HG03039 (cell line): ENCODE results near the gene ITPR3.

Experiments used
- ATAC-seq: cut with Tn5 transposase; IDR thresholded peaks from one replicate; pipeline ENCODE4 v1.9.1; 2021; ENCODE audit warnings: mild to moderate bottlenecking, moderate library complexity; ENCODE audit not compliant: unreplicated experiment

Gene ITPR3

DNA sequence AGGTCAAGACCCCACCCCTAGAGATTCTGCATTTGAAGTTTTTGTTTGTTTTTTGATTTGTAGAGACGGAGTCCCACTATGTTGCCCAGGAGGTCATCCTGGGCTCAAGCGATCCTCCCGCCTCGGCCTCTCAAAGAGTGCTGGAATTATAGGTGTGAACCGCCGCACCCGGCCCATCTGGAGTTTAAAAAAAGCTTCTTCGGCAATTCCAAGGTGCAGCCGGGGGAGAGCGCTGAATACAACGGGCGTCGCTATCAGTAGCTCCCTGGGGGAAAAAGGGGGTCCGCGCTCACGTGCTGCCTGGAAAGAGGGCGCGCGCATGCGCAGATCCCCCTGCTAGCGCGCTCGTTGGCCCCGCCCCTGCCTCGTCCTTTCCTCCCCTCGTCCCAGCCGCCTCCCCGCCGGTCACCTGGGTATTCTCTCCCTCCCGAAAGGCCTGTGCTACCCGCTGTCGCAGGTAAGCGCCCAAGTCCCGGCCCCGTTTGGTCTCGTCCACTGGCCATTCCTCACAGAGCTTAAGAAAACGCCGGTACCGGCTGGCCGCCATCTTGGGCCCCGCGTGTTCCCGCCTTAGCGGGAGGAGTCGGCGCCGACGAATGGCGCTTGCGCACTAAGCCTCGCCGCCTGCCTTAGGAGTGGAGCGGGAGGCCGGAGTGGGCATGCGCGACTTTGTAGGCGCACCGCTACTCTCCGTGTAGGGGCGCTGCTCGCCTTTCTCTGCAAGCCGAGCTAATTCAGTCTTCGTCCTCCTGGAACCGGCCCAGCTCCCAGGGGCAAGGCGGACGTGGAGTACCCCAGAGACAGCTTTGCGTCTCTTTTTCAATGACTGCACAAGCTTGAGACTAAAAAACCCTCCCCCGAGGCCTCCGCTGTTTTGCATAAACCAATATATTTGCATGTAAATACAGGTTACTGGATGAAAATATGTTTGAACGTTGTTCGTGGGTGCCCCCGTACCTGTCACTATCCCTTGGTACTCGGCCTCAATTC, 90.3 kb downstream of the ITPR3 start, which contains the start of gene UQCC2:
TSS of gene UQCC2 (minus strand) at position 561 of the 990 bp plus-strand sequence. CDS start at position 547, 14 bp downstream.
- ATAC-seq: peak; percentile 88

GRCh38 chr6:33712914-33713313, 91.8 kb downstream of the ITPR3 start:
- ATAC-seq: no peak

DNA sequence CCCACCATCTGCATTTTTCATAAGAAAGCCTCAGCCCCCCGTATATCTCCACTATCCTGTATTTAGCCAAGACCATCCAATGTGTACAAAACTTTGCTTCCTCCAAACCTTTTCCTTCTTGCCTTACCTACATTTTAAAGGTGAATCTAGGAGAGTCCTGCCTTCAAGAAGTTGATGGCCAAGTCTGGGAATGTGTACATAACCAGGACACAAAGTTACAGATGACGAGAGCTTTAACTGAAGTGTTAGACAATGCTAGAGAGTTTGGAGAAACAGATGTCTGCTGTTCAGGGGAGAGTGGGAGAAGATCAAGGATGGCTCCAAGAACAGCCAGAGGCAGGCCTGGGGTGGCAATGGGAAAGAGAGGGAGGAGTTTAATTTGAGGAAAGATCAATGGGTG, 92.7 kb downstream of the ITPR3 start:
- ATAC-seq: no peak

DNA sequence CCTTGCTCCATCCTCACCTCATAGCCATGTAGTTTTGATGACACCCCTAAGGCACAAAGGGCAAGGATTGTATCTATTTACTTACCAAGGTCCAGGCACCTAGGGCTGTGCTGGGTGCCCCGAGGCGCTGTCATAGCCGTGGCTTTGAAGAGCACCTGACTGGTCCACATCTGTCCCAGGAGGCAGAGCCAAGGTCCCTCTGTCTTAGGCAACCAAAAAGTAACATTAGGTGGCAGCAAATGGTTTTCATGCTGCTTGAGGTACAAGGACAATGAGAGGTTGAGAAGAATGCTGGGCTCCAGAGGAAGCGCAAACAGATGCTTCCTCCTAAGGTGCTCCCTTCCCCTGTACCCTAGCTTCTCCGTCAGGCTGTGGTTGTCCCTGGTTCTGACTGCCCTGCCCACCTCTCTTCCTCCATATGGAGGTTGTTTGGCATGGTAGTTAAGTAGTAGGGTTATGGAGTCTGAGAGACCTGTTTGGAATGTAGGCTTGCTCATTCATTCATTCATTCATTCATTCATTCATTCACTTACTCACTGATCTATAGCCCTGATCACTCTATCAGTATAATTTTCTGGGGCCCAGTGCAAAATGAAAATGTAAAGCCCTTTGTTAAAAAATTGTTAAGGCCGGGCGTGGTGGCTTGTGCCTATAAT, 93.4 kb downstream of the ITPR3 start:
- ATAC-seq: no peak

DNA sequence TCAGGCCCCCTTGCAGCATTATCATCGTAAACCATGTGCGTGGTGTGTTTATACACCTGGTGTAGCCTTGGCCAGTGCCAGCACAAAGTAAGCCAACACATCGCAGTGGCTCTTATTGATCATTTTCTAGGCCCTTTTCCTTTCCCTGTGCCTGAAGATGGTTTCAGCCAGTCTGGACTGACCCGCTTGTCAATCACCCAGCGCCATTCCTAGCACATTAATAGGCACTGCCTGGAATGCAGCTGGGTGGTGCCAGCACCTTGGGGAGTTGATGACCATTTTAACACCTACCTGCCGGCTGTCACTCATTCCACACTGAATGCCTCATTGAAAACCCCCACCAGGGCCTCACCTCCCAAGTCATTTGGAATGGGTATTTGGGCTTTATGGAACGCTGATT, 95.3 kb downstream of the ITPR3 start:
- ATAC-seq: no peak

DNA sequence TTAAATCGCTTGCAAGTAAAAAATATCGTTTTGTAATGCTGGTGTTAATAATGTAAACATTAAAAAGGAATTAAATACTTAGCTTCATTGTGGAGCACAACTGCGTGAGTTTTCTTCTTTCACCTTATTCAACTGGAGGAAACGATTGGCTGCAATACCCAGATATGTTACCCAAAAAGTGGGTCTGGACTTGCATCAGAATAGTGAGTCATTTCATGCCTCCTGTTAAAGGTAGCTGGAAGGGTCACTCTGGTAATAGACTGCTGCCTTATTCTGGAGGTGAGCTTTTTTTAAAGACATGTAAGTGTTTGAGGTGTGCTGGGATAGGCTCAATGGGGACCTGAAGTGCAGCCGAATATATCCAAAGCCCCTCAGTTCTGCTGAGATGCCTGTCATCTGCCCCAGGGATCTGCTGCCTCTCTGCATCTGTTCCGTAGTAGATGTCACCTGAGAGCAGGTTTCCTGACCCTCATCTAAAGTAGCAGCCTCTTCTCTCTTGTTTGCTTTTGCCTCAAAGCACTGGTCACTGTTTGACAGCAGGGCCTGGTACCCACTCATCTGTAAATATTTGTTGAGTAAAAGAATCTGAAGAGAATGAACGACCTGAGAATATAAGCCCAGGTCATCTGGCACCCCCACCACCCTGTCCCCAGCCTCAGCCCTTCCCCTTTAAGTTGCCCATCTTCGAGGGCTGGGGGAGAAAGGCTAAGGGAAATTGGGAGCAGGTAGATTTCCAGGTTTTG, 95.9 kb downstream of the ITPR3 start:
- no peak for ATAC-seq

DNA sequence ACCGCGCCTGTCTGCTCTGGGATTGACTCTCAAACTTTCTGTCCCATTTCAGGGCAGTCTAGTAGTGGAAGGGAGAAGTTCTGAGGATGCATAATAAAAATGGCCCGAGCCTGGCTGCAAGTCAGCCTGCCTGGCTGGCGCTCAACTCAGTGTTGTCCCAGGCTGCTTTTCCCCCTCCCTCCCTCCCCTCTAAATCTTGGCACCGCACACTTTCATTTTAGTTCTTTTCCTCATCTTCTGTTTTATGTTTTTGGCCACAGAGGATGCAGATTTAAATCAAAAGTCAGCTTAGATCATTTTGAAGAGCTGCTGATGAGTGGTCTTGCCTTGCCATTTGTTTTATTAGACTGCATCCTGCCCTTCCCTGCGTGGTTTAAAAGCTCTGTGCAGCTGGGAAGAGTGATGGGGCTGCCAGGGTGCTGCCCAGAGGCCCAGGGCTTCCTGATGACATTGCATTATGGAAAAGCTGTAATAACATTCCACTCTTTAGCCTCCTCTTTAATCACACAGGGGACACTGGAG, 96.9 kb downstream of the ITPR3 start:
- ATAC-seq: no peak

DNA sequence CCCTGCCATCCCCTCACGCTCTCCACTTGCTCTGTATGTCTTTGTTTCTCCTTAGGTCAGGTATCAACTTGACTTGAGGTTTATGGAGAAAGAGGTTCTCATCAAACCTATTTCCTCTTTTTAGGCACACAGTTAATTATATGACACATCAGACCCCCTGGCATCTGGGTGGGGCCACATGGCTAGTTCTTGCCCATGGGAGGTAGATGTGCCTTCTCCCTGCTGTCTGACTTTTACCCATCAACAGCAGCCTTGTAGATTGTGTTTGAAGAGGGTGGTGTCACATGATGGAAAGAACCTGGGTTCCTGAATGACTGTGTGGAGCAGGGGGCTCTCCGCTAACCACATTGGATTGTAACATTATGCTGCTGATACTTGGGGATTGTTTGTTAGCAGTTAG, 97.6 kb downstream of the ITPR3 start:
- no peak for ATAC-seq

DNA sequence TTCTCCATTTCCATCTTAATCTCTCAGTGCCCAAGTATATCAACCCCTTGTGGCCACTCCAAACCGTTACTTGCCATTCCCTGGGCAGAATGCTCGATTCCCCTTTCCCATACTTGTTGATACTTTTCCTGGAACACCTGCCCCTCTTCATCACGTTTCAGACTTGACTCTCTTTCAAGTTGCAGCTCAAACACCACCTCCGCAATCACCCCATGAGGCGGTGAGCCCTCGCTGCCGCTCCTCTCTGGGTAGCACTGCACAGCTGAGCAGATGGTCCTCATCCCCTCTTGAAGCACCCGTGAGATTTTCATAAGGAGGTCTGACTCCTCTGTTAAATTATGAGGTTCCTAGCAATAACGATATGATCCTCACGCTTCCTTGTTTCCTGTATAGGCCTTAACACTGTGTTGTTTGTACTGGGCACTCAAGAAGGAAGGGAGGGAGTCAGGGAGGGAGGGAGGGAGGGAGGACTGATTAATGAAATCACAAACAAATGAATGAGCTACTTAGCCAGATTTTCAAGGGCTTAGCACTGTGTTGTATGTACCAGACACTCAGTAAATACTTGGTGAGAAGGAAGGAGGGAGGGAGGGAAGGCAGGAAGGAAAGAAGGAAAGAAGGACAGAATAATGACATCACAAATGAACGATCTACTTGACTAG, 98.3 kb downstream of the ITPR3 start:
- no peak for ATAC-seq

DNA sequence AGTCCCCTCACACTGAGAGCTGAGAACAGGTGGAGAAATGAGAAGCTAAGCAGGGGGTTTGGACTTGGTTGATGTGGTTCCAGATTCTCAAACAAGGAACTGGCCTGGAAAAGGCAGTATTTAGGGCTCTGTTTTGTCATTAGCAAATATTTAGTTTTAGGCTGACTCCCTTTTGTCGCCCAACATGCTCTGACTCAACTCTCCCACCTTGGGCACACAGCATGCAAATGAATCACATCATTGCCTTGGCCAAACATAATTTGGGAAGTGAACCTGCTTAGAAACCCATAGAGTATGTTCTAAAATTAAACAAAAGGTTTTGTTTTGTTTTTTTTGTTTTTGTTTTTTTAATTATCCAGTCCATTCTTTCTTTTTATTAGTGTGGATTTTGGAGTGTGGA, 99.9 kb downstream of the ITPR3 start:
- no peak for ATAC-seq

DNA sequence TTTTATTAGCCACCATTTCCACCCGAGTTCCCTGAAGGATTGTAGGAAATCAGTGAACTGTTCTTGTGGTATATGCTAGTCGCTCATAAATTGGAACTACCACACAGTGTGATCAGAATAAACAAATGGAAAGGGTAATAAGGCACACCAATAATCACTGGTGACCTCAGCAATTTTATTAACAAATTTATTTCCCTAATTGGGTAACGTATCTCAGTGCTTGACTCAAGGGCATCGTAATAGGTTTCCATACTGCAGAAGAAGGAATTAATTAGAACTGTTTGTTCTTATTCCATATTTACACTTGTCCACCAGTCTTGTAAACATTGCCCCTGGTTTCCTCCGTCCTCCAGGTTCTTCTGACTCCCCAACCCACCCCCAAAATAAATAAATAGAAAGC, 100.4 kb downstream of the ITPR3 start:
- no peak for ATAC-seq

DNA sequence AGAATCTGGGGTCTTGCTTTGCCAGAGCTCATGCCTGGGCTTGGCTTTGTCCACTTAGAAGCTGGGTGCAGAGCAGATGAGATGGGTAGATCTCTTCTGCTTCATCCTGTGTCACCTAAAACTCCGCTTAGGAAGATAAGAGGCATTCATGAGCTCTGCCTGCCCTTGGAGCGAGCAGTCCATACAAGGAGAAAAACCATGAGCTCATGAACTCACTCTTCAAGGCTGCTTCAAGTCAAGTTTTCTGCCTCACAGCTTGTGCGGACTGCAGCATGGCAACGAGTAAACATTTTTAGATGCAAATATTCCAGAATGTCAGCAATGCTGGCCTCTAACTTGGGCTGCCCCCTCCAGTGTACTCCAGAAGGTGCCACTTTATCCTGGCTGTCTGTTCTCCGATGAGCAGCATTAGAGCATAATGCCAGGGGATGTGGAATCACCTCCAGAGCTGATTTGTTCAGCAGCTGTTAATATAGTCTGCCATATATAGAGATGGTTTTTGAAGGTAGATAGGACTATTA, 101.0 kb downstream of the ITPR3 start:
- ATAC-seq: no peak

DNA sequence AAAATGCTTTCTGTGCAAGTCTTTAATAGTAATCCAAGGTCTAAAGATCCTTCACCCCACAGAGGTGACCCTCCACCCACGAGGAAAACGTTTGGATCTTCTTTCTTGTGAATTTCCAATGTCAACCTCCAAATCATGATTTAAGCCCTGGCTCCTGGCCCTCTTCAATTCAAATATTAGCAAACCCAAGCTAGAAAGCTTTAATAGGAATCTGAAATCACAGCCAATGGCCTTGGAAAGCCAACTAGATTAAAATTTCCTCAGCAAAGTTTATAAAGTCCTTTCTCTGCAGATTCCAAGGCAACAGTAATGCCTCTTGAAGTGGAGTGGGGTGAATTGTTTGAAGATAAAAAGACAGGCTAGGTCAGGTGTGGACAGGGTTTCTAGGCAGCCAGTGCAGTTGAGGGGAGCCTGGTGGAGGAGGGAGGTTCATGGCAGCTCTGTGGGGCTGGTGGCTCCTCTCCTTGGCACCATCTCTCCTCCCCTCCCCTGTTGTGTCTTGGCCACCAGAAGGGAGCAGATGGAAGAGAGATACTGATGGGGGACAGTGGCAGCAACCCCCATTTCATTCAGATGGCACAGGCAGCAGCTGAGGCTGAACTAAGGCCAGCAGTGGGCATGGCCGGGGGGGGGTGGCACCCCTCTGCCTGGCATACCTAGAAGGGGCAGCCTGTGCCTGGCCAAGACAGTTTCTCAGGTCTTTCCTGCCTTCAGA, 102.4 kb downstream of the ITPR3 start:
- ATAC-seq: no peak

DNA sequence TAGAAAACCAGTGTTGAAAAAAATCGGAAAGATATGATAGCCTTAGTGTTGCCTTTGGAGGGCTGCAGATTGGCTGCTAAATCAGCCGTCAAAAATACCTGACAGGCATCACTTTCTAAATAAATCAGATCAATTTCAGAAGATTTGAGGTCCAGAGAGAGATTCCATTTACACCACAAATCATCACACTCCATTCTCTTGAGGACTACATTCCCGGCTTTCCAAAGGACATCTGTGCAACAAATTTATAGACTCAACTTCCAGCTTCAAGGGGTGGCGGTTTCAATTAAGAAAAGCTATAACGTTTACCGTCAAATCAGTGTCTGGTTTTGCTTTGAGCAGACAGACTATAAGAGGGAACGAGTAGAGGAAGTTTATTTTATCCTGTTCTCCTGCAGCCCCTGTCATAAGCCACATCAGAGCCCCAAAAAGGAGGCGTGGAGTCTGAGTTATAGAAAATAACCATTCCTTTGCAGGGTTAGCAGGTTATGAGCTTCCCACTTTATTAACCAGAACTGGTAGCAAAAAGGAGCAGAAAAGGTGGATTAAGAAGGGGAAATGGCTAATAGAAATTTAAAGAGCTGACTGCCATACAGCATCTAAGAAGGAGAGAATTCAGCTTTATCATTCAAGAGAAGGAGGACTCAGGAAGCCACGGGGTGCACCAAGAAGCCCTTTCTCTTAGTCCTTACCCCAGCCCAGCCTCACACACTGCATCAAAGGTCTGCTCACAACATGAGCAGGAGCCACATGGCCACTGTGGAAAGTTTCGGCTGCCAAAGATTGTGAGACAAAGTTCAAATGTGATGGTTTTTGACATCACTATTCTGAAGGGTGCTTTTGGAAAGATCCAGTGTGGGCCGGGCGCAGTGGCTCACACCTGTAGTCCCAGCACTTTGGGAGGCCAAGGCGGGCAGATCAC, 103.2 kb downstream of the ITPR3 start:
- no peak for ATAC-seq

DNA sequence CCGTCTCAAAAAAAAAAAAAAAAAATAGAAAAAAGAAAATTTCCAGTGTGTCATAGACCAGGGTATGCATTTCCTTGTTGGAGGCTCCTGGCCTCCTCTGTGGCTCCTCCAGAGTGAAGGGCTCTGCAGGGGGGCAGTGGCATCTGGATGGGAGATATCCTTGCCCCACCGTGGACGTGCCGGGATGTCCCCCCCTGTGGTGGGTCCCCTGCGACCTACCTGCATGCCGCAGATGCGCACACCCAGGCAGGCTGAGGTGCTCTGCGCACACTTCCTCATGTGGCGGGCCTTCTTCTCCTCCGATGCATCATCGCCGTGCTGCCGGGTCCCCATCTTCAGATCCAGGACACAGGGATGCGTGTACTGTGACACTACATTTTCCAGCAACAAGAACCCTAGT, 104.1 kb downstream of the ITPR3 start:
- no peak for ATAC-seq

DNA sequence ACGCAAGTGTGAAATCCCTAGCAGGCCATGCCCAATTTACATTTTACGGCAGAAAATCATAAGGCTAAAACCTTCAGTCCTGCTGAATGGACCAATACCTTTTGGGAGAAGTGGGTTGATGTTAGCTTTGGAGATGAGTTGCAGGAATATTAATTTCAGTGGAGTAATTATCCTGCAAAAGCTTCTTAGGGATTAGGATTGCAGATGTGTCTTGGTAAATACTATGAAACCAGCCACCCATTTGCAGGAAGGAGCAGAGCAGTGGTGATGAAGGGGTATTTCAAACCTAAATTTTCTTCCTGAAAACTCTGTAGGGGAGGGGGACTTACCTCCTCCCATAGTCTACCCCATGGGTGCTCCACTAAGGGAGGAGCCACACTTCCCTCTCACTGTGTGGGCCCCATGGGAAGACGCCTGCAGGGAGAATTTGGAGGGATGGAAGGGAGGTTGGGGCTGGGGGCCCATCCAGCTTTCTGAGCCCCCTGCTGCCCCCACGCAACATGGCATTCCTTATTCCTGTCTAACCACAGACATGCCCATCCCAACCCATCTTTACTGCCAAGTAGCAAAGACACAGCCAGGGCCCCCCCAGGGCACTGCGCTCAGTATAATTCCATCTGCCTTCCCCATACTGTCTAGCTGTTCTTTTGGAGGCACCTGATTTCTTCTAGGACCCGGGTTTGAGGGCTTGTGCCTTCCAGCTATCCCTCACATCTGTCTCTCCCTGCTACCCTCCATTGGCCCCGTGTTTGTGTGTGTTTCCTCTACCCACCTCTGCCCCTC, 105.0 kb downstream of the ITPR3 start:
- ATAC-seq: no peak

- ATAC-seq: no peak
Measured at GRCh38 chr6:33726696-33727095, 105.6 kb downstream of the ITPR3 start.

DNA sequence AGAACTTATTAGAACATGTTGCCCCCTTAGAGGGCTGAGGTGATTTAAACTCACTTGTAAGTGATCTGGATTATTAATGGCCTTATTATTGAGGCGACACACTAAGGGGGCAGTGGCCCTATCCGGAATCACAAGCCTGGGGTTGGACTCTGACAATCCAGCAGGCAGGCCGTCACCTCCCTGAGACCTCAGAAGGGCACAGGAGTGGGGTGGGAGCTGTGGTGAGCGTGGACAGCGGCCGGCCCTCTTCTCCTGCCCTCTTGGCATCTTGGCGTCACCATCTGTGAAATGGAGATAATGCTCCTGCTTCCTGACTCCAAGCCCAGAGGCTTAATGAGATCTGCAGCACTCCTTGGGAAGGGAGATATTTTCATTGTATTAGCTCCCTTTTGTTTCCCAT, 106.0 kb downstream of the ITPR3 start:
- ATAC-seq: no peak
